NK-92 (cell line): ENCODE results near the gene BCKDHA.
"Not testable (repeated sequence)": the region's sequence is repeated elsewhere in the genome, so short reads cannot be mapped to it uniquely, and the experiment has no call there.

Experiments used
- DNase-seq: peaks from one replicate; lab custom pipeline; 2025; ENCODE audit not compliant: unreplicated experiment; lab: John Stamatoyannopoulos, UW

BCKDHA gene

DNA sequence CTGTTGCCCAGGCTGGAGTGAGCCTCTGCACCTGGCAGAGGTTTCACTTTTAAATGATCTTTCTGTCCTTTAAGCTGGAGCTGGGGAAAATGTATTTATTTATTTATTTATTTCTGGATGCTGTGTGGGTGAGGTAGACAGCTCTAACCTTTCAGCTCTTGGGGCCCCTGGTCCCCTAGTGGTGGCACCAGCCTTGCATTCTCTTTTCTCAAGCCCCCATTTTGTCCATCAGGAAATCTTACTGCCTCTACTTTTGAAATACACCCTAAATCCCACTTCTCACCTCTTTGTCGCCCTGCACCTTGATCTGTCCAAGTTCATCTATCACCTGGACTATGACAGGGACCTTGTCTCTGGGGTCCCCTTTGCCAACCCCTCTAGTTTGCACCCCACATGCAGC is 31.5 kb upstream of the BCKDHA start:
- DNase-seq = no peak

- DNase-seq = no peak
Measured at GRCh38 chr19:41367848-41368301, 29.7 kb upstream of the BCKDHA start.

DNA sequence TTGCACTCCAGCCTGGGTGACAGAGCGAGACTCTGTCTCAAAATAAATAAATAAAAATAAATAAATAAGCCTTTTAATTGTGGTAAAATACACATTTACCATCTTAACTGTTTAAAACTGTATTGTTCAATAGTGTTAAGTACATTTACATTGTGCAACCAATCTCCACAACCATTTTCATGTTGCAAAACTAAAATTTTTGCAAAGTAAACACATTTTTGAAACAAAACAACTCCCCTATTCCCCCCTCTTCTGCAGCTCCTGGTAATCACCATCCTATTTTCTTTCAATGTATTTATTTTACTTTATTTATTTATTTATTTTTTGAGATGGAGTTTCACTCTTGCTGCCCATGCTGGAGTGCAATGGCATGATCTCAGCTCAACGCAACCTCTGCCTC is 27.8 kb upstream of the BCKDHA start:
- DNase-seq = no peak

GRCh38 chr19:41371119-41371518 is 26.5 kb upstream of the BCKDHA start:
- not testable (repeated sequence) for DNase-seq

DNA sequence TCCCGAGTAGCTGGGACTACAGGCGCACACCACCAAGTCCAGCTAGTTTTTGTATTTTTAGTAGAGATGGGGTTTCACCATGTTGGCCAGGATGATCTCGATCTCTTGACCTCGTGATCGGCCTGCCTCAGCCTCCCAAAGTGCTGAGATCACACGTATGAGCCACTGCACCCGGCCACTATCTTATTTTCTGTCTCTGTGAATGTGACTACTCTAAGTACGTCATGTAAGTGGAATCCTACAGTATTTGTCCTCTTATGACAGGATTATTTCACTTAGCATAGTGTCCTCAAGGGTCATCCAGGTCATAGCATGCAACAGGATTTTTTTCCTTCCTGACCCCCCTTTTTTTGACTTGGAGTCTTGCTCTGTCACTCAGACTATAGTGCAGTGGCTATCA is 26.1 kb upstream of the BCKDHA start:
- no peak for DNase-seq

DNA sequence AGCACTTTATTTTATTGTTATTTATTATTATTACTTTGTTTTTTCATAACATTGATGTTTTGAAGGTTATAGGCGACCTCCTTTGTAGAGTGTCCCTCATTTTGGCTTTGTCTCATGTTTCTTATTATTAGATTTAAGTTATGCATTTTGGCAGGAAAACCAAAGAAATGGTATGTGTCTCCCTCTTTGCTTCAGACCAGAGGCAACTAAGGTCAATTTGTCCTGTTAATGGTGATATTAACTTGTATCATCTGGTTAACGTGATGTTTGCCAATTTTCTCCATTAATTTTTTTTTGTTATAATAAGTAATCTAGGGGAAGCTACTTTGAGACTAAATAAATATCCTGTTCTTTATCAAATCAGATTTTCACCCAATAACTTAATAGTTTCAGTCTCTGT is 25.1 kb upstream of the BCKDHA start:
- no peak for DNase-seq

GRCh38 chr19:41373993-41374392 is 23.6 kb upstream of the BCKDHA start:
- no peak for DNase-seq

DNA sequence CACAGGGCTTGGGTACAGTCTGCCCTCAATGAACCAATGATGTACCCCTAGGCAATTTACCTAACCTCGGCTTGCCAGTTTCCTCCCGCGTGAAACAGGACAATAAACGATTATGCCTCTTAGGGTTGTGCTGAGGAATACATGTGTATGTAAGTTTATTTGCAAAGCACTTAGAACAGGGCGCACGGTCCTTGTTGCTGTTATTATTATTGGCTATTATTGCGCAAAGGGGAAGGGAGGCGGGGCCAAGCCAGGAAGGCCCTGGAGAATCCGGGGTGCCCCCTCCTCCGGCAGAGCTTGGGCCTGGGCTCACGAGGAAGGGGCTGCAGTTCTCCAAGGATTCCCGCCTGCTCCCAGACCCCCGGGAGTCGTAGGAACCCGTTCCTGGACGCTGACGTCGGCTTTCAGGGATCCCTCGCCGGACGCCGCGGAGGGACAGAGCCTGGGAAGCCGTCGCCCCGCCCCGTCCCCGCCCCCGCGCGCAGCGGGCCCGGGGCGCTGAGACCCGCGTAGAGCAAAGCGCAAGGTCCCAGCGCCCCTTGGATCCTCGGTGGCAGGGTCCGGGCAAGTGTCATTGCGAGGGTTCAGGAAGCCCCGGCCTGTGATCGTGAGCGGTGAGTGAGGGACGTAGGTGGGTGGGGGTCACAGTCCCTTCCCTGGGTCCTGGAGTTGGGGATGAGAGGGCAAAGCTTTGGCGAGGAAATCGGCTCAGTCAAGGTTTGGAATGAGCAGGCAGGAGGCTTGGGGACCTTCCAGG is 21.2 kb upstream of the BCKDHA start, which contains the start of gene TMEM91:
TSS of gene TMEM91 (plus strand) at position 293 of the 757 bp plus-strand sequence. CDS start 1,777 bp downstream, outside the sequence.
- no peak for DNase-seq

GRCh38 chr19:41376998-41377365 is 20.6 kb upstream of the BCKDHA start:
- no peak for DNase-seq

DNA sequence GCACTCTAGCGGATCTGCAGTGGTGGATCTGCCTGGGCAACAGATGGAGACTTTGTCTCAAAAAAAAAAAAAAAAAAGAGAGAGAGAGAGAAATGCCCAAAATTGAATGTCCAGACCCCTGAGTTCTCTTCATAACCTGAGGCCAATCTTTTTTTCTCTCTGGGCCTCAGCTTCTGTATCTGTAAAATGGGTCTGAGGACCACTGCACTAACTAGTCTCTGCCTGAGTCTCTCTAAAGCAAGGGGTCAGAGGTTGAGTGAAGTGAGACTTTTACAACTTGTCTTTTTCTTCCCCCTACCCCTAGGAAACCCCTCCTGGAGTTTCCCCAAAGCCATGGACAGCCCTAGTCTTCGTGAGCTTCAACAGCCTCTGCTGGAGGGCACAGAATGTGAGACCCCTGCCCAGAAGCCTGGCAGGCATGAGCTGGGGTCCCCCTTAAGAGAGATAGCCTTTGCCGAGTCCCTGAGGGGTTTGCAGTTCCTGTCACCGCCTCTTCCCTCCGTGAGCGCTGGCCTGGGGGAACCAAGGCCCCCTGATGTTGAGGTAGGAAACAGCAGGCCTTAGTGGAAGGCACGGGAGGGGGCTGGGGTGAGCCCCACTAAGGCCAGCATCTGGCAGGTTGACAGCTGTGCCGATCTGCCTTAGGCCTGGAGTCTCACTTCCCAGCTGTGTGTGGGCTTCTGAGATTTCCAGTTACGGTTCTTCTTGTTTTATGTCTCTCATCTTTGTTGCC is 19.5 kb upstream of the BCKDHA start:
- no peak for DNase-seq

DNA sequence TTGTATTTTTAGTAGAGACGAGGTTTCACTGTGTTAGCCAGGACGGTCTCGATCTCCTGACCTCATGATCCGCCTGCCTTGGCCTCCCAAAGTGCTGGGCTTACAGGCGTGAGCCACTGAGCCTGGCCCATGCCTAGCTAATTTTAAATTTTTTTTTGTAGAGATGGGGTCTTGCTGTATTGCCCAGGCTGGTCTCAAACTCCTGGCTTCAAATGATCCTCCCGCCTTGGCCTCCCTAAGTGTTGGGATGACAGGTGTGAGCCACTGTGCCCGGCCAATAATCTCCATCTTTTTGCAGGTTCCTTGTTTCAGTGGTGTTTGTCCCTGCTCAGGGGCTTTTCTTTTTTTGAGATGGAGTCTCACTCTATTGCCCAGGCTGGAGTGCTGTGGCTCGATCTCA is 16.1 kb upstream of the BCKDHA start:
- DNase-seq = not testable (repeated sequence)

DNA sequence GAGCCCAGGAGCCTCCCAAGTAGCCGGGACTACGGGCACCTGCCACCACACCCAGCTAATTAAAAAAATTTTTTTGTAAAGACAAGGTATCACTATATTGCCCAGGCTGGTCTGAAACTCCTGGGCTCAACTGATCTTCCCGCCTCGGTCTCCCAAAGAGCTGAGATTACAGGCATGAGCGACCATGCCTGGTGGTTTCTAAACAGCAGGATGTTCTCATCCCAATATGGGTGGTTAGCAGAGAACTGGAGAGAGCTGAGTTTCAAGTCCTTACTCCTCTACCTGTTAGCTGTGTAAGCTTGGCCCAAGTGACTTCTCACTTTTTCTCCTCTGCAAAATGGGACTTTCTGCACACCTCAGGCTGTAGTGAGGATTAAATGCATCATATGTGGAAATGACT is 13.3 kb upstream of the BCKDHA start:
- DNase-seq = no peak

DNA sequence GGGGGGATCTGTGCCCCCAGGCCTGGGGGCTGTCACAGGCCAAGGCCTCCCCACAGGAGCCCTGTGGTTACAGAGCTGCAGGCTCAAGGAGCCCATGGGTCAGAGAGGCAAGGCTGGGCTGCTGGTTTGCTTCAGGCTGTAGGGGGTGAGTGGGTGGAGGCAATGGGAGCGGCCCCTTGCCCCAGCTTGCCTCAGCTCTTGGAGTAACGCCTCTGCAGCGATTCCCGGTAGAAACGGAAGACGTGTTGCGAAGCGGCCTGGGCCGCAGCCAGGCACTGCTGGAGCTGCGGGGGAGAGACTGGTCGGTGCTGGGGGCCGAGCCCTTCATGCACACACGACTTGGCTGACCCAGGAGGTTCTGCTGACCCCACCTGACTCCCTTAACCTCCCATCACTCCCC is 11.2 kb upstream of the BCKDHA start:
- DNase-seq = no peak

GRCh38 chr19:41391618-41392017 is 6.0 kb upstream of the BCKDHA start:
- DNase-seq = no peak

GRCh38 chr19:41392775-41393174 is 4.8 kb upstream of the BCKDHA start:
- DNase-seq = no peak

DNA sequence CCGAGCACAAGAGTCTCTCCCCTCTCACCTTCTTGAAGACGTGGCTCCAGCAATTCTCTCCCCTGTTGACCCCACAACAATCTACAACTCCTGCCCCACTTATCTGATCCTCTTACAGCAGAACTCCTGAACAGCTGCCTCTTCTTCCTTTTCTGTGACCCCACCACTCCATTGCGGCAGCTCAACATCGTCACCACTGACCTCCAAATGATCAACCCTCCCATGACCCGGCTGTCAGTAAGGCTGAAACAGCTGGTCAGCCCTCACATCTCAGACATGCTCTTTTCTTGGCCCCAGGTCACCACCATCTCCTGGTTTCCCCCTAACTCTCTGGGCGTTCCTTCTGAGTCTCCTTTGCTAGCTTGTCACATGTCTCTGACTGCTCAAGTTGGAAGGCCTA is 2.3 kb upstream of the BCKDHA start:
- no peak for DNase-seq

GRCh38 chr19:41398050-41398418 is 416 bp downstream of the BCKDHA start:
- no peak for DNase-seq

DNA sequence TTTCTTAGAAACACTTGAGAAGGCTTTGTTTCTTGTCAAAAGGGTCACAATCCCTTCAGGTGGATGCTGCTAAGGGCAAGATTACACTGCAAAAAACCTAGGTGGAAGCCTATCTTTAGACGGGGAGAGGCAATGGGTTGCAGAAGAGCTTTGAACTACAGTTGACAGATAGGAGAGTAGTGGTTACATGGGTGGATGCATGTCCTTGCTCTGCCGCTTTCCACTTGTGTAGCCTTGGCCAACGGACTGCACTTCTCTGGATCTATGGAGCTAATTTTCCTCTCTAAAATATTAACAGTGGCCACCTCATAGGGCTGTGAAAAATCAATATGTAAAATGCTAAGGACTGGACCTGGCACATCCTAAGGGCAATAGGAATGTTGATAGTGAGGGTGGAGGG is 980 bp downstream of the BCKDHA start:
- no peak for DNase-seq

- DNase-seq = no peak
Measured at GRCh38 chr19:41399091-41399490, 1.5 kb downstream of the BCKDHA start.

DNA sequence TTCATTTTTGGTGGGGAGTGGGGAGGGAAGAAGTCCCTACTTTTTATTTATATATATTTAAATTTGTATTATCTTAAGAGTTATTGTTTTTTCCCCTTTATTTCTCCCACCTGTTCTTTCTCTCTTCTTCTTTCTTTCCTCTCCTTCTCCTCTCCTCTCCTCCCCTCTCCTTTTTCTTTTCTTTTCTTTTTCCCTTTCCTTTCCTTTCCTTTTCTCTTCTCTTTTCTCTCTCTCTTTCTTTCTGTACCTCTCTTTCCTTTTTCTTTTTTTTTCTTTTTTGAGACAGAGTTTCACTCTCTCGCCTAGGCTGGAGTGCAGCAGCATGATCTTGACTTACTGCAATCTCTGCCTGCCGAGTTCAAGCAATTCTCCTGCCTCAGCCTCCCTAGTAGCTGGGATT is 1.9 kb downstream of the BCKDHA start:
- DNase-seq = no peak

DNA sequence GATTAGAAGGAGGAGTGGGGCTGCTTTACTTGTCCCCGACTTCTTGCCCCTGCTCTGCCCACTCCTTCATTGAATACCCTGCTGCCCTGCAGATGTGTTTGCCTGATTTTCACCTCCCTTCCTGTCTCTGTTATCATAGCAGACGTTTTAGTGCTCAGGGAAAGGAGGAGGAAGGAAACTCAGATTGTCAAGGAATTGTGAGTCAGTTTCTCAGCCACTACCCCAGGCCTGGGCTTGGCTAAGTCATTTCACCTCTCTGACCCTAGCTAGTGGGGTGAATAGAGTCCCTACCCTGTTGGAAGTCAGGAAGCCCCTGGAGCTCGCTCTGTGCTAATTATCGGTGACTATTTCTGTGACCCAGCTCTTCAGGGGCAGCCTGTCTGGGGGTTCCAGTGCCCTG is 3.9 kb downstream of the BCKDHA start:
- no peak for DNase-seq

- no peak for DNase-seq
Measured at GRCh38 chr19:41402010-41402409, 4.4 kb downstream of the BCKDHA start.
